GM19328 (cell line): ENCODE results near the gene CD226.
"Not testable (repeated sequence)": the region's sequence is repeated elsewhere in the genome, so short reads cannot be mapped to it uniquely, and the experiment has no call there.

Experiments used
- ATAC-seq: cut with Tn5 transposase; IDR thresholded peaks from one replicate; pipeline ENCODE4 v1.9.1; 2021; ENCODE audit warnings: mild to moderate bottlenecking, moderate library complexity; ENCODE audit not compliant: unreplicated experiment

Gene CD226

GRCh38 chr18:69916412-69916811, 31.3 kb downstream of the CD226 start:
- ATAC-seq = no peak

- ATAC-seq = no peak
Observed at GRCh38 chr18:69908838-69909237, 38.8 kb downstream of the CD226 start.

DNA sequence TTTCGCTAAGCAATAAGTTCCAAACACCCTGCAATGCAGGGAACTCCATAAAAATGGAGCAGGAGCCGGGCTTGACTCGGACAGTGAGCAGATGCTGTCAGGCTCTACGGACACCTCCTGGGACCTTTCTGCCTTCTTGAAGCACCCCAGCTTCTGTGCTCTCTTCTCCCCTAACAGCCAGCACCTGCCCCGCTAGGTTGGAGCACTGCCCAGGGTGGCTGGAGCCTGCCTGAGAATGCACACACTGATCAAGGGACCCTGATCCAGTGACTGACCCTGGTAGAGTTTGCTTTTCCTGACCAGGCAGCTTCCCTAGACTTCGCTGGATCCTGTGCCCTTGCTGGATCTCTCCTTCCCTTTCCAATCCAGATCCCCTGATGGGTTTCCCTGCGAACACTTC, 40.9 kb downstream of the CD226 start:
- no peak for ATAC-seq

DNA sequence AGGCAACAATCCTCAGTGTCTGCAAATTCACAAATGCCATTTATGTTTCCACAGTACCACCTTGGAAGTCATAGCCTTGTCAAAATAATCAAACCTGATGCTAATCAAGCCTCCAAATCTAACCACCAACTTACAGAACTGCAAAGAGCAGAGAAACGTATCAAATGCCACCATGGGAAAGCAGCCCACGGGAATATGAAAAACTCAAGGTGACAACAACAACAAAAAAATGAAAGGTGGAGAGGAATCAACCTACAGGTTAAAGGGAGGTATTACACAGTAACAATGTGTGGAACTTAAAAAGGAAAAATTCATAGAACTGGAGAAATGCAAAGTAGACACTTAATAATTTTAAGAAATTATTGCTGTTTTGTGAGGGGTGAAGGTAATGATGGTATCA, 46.7 kb downstream of the CD226 start:
- no peak for ATAC-seq

GRCh38 chr18:69899154-69899923, 48.3 kb downstream of the CD226 start:
- not testable (repeated sequence) for ATAC-seq

DNA sequence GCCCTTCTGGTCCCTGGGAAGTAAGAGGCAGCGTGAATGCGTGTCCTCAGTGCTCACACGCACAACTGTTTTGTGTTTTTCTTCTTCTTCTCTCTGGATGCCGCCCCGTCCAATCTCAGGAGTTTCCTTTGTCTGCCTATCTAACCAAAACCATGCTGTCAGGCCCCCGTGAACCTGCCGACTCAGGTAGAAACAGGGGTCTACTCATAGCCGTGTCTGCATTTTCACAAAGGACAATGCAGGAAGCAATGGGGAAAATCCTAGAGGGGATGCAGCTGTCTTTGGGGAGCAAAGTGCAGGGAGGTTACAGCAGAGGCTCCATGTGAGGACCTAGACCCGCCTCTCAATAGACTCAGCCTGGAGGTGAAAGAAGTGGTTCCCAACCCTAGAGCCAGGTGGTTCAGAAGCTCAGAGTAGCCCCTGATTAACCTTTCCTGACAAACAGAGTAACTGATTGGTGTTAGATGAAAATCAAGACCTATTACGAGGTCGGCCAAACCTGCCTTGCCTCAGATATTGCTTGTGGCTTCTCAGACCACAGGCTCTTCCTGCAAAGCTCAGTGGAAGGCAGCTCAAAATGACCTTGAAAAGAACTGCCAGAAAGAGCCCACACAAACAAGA, 49.3 kb downstream of the CD226 start:
- peak; percentile 60 for ATAC-seq

GRCh38 chr18:69897397-69898108, 50.1 kb downstream of the CD226 start:
- no peak for ATAC-seq

- no peak for ATAC-seq
Observed at GRCh38 chr18:69895066-69896047, 52.3 kb downstream of the CD226 start.

GRCh38 chr18:69894467-69894866, 53.2 kb downstream of the CD226 start:
- ATAC-seq = no peak

- ATAC-seq = no peak
Observed at GRCh38 chr18:69890558-69890957, 57.1 kb downstream of the CD226 start.

- no peak for ATAC-seq
Observed at GRCh38 chr18:69889009-69889408, 58.7 kb downstream of the CD226 start.

- no peak for ATAC-seq
Observed at GRCh38 chr18:69887256-69887655, 60.4 kb downstream of the CD226 start.

DNA sequence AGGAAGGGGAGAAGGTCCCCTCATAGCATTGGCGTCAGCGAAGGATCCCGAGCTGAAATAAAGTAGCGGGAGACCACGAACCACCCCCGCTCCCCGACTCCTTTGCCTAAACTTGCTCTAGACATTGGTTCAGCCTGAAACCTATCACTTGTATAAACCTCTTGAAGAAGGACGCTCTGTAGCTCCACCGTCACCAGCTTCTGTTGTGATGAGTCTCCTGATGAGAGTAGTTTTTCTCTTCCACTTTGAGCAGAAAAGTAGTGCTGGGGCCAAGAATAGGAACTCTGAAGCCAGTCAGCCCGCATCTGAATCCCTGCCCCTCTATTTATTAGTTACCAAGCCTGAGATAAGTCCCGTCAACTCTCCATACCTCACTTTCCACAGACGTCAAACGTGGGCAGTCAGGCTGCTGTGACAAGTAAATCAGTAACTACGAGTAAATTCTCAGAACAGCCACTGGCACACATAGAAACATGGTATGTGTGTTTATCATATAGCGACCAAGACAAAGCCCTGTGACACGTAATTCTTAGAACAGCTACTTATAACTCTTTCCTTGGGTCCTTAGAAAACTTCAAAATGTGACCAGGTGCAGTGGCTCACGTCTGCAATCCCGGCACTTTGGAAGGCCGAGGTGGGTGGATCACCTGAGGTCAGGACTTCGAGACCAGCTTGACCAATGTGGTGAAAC, 61.7 kb downstream of the CD226 start:
- peak; percentile 63 for ATAC-seq

DNA sequence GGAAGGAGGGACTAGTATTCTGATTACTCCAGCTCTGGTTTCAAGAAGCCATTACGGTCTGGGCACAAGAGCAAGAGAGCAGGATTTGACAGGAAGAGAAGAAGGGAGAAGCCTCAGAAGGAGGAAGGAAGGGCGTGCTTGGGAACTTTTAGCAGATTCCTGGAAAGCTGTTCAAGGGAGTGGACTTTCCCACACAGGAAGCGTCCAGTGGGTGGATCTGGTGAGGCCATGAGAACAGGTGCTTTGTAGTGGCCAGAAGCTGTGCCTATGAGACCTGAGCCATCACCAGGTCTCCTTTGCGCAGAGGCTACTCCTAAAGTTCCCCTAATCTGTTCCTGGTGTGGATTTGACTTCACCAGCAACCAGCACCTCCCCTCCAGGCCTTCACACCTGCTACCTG, 62.3 kb downstream of the CD226 start:
- no peak for ATAC-seq

DNA sequence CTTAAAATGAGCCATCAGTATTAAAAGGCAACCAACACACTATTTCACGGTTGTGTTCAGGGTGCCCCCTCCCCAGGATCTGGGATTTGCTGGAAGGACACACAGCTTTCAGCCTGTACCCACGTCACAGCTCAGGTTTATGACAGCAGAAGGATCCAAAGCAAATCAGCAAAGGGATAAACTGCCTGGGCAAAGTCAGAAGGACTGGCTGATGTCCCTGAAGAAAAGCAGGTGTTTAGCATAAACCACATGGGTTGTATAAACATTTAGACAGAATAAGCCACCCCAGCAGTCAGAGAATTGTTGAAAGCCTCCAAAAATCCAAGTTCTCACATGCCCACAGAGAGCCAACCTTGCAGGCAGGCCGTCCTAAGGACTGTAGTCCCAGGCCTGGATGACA, 63.9 kb downstream of the CD226 start:
- no peak for ATAC-seq

GRCh38 chr18:69882965-69883668, 64.6 kb downstream of the CD226 start:
- ATAC-seq = no peak

DNA sequence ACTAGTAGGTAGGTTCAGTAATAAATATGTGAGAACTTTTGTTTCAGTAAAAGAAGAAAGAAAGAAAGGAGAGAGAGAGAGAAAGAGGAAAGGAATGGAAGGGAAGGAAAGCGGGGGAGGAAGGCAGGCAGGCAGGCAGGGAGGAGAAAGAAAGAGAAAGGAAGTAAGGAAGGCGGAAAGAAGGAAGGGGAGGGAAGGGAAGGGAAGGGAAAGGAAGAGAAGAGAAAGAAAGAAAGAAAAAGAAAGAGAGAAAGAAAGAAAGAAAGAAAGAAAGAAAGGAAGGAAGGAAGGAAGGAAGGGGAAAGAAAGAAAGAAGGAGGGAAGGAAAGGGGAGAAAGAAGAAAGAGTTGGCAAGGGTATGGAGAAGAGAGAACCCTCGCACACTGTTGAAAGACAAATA, 67.6 kb downstream of the CD226 start:
- ATAC-seq = no peak

DNA sequence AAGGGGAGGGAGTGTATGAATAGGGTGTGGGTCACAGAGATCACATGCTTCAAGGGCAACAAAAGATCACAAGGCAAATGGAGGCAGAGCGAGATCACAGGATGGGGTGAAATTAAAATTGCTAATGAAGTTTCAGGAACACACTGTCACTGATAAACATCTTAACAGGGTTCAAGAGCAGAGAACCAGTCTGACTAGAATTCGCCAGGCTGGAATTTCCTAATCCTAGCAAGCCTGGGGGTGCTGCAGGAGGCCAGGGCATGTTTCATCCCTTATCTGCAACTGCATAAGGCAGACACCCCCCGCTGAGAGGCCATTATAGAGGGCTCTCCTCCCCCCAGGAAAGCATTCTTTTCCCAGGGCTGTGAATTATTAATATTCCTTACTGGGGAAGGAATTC, 68.6 kb downstream of the CD226 start:
- ATAC-seq = not testable (repeated sequence)

DNA sequence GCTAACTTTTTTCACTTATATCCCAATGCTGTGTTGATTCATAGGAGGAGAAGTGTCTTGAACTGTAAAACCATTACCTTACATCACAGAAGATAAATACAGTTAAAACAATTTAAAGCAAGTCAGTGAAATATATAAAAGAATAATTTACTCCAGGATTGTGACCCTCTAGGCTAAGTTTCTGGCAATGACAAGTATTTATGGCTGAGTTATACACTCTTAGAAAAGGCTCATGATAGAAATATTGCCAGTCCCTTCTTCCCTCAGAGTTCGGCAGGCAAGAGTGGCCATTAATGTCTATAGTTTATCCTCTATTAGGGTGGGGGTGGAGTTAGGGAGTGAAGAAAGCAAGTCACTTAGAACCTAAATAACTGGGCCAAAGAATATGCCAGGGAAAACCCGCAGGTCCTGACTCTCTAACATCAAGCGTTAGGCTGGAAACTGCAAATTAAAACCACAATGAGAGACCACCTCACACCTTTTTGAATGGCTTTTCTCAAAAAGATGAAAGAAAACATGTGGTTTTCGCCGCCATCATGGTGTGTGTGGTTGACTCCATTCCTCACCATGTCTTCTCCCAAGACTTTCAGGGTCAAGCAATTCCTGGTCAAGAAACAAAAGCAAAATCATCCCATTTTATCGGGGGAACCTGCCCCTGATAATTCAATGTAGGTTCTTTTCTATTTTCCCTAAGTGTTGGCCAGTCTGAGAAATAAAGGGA, 69.3 kb downstream of the CD226 start:
- no peak for ATAC-seq
